BLaER1 treated with 17β-estradiol and CSF1 and Interleukin-3, amounts not matched to agents 10 nM and 100 nM (cell line): Measurements from ENCODE around the gene PSEN1.

Source experiments
- H3K27ac ChIP-seq, 11 experiments: shearing (Covaris generic); formaldehyde crosslinking; 2 replicates each; pipeline ENCODE4 v1.8.1; 2022
- H3K27me3 ChIP-seq, 11 experiments: shearing (Covaris generic); formaldehyde crosslinking; 2 replicates each; pipeline ENCODE4 v1.8.1; 2022
- H3K36me3 ChIP-seq, 11 experiments: shearing (Covaris generic); formaldehyde crosslinking; 2 replicates each; pipeline ENCODE4 v1.8.1; 2022
- H3K4me1 ChIP-seq, 10 experiments: shearing (Covaris generic); formaldehyde crosslinking; 2 replicates each; pipeline ENCODE4 v1.8.1; 2022
- H3K4me2 ChIP-seq, 11 experiments: shearing (Covaris generic); formaldehyde crosslinking; 2 replicates each; pipeline ENCODE4 v1.8.1; 2022
- H3K4me3 ChIP-seq, 10 experiments: shearing (Covaris generic); formaldehyde crosslinking; 2 replicates each; pipeline ENCODE4 v1.8.1; 2022
- H3K9ac ChIP-seq, 11 experiments: shearing (Covaris generic); formaldehyde crosslinking; 2 replicates each; pipeline ENCODE4 v1.8.1; 2022
- H3K9me3 ChIP-seq, 11 experiments: shearing (Covaris generic); formaldehyde crosslinking; replicated peaks in 1 of 11; 2 replicates each; pipeline ENCODE4 v1.8.1; 2022
- H4K20me1 ChIP-seq, 11 experiments: shearing (Covaris generic); formaldehyde crosslinking; 2 replicates each; pipeline ENCODE4 v1.8.1; 2022
- Cebpa-rat ChIP-seq, 11 experiments: shearing (Covaris generic); IDR thresholded peaks; 2 replicates each; pipeline ENCODE4 v1.8.1; 2022

The PSEN1 gene

GRCh38 chr14:73261520-73262426 lies 125.5 kb downstream of the PSEN1 start:
- Histone ChIP-seq H3K4me1 (peaks cover 0 to 7% (median 0%) of the 10 kb centered on the region in 10 experiments; a peak in 1 of 20 replicates), H3K27ac (no peak overlapping the region), H4K20me1 (peaks cover 0 to 38% (median 0%) of the 10 kb centered on the region in 11 experiments; a peak in 5 of 22 replicates), H3K9me3 (no peaks in the 10 kb centered on the region), H3K4me3 (no peak overlapping the region), H3K9ac (no peak overlapping the region), H3K4me2 (no peak overlapping the region), H3K27me3 (no peaks in the 10 kb centered on the region), H3K36me3 (no peaks in the 10 kb centered on the region; a peak in 1 of 22 replicates)
- TF ChIP-seq Cebpa-rat (IDR thresholded peaks at IDR 0.05): no peak

GRCh38 chr14:73262427-73263183 lies 126.3 kb downstream of the PSEN1 start:
- Histone ChIP-seq H3K4me3 (no peak overlapping the region), H3K4me1 (peaks cover 0 to 7% (median 0%) of the 10 kb centered on the region in 10 experiments; a peak in 1 of 20 replicates), H3K9ac (no peak overlapping the region), H4K20me1 (peaks cover 0 to 46% (median 0%) of the 10 kb centered on the region in 11 experiments; a peak in 5 of 22 replicates), H3K36me3 (no peaks in the 10 kb centered on the region; a peak in 1 of 22 replicates), H3K9me3 (no peaks in the 10 kb centered on the region), H3K27ac (no peak overlapping the region), H3K4me2 (no peak overlapping the region), H3K27me3 (no peaks in the 10 kb centered on the region)
- TF ChIP-seq Cebpa-rat (IDR thresholded peaks at IDR 0.05): no peak

GRCh38 chr14:73263606-73264005 lies 127.3 kb downstream of the PSEN1 start:
- H3K9me3 ChIP-seq: no peaks in the 10 kb centered on the region
- no peak overlapping the region for H3K9ac ChIP-seq
- H3K4me1 ChIP-seq: no peaks in the 10 kb centered on the region
- TF ChIP-seq Cebpa-rat (IDR thresholded peaks at IDR 0.05): no peak
- H3K36me3 ChIP-seq: peaks cover 0 to 3% (median 0%) of the 10 kb centered on the region in 11 experiments; a peak in 2 of 22 replicates
- H3K4me3 ChIP-seq: no peak overlapping the region
- no peaks in the 10 kb centered on the region for H3K27me3 ChIP-seq
- peaks cover 0 to 56% (median 0%) of the 10 kb centered on the region in 11 experiments; a peak in 5 of 22 replicates for H4K20me1 ChIP-seq
- no peak overlapping the region for H3K4me2 ChIP-seq
- H3K27ac ChIP-seq: no peak overlapping the region

- TF ChIP-seq Cebpa-rat (IDR thresholded peaks at IDR 0.05): no peak
- Histone ChIP-seq H3K27me3 (no peaks in the 10 kb centered on the region), H3K4me2 (no peak overlapping the region), H3K9ac (no peak overlapping the region), H3K4me1 (peaks cover 0 to under 1% (median 0%) of the 10 kb centered on the region in 10 experiments; a peak in 2 of 20 replicates), H3K36me3 (peaks cover 0 to 6% (median 0%) of the 10 kb centered on the region in 11 experiments; a peak in 2 of 22 replicates), H3K9me3 (no peaks in the 10 kb centered on the region), H3K27ac (no peak overlapping the region), H3K4me3 (no peak overlapping the region), H4K20me1 (peaks cover 0 to 62% (median 0%) of the 10 kb centered on the region in 11 experiments; a peak in 5 of 22 replicates)
Observed at GRCh38 chr14:73264080-73264884, 128.0 kb downstream of the PSEN1 start.

- H3K27me3 ChIP-seq: no peaks in the 10 kb centered on the region
- no peak overlapping the region for H3K27ac ChIP-seq
- H4K20me1 ChIP-seq: peaks cover 0 to 70% (median 0%) of the 10 kb centered on the region in 11 experiments; a peak in 6 of 22 replicates
- no peak overlapping the region for H3K4me3 ChIP-seq
- TF ChIP-seq Cebpa-rat (IDR thresholded peaks at IDR 0.05): no peak
- H3K9ac ChIP-seq: no peak overlapping the region
- H3K4me2 ChIP-seq: no peak overlapping the region
- H3K4me1 ChIP-seq: peaks cover 4 to 9% (median 7%) of the 10 kb centered on the region in 10 experiments
- peaks cover 0 to 6% (median 0%) of the 10 kb centered on the region in 11 experiments; a peak in 2 of 22 replicates for H3K36me3 ChIP-seq
- H3K9me3 ChIP-seq: no peaks in the 10 kb centered on the region
Observed at GRCh38 chr14:73264885-73265720, 128.8 kb downstream of the PSEN1 start.

- Histone ChIP-seq H4K20me1 (peaks cover 0 to 76% (median 0%) of the 10 kb centered on the region in 11 experiments; a peak in 7 of 22 replicates), H3K36me3 (peaks cover 0 to 6% (median 0%) of the 10 kb centered on the region in 11 experiments; a peak in 2 of 22 replicates), H3K9me3 (no peaks in the 10 kb centered on the region), H3K27ac (no peak overlapping the region), H3K27me3 (no peaks in the 10 kb centered on the region), H3K4me3 (no peak overlapping the region), H3K4me2 (no peak overlapping the region), H3K9ac (no peak overlapping the region), H3K4me1 (peaks cover 9 to 15% (median 13%) of the 10 kb centered on the region in 10 experiments)
- no peak for TF ChIP-seq Cebpa-rat (IDR thresholded peaks at IDR 0.05)
Observed at GRCh38 chr14:73265721-73266046, 129.4 kb downstream of the PSEN1 start.

GRCh38 chr14:73266317-73266716 lies 130.0 kb downstream of the PSEN1 start:
- Histone ChIP-seq H3K27me3 (no peaks in the 10 kb centered on the region), H3K4me1 (peaks cover 16 to 20% (median 19%) of the 10 kb centered on the region in 10 experiments), H3K27ac (no peak overlapping the region), H3K9ac (no peak overlapping the region), H3K4me2 (no peak overlapping the region), H3K36me3 (peaks cover 0 to 6% (median 0%) of the 10 kb centered on the region in 11 experiments; a peak in 2 of 22 replicates), H4K20me1 (peaks cover 0 to 83% (median 0%) of the 10 kb centered on the region in 11 experiments; a peak in 8 of 22 replicates), H3K9me3 (no peaks in the 10 kb centered on the region), H3K4me3 (no peak overlapping the region)
- TF ChIP-seq Cebpa-rat (IDR thresholded peaks at IDR 0.05): no peak

- no peak for TF ChIP-seq Cebpa-rat (IDR thresholded peaks at IDR 0.05)
- Histone ChIP-seq H4K20me1 (peaks cover 0 to 80% (median 0%) of the 10 kb centered on the region in 11 experiments; a peak in 8 of 22 replicates), H3K36me3 (peaks cover 1 to 10% (median 4%) of the 10 kb centered on the region in 11 experiments; a peak in 13 of 22 replicates), H3K4me3 (no peak overlapping the region), H3K9ac (no peak overlapping the region), H3K4me1 (peaks cover 18 to 31% (median 23%) of the 10 kb centered on the region in 10 experiments), H3K4me2 (no peak overlapping the region), H3K9me3 (no peaks in the 10 kb centered on the region), H3K27me3 (no peaks in the 10 kb centered on the region), H3K27ac (no peak overlapping the region)
Observed at GRCh38 chr14:73267474-73267873, 131.2 kb downstream of the PSEN1 start.
